Fibroblast of peridontal ligament (primary cell): ENCODE results near the gene AMZ2.
"Not testable (repeated sequence)": the region's sequence is repeated elsewhere in the genome, so short reads cannot be mapped to it uniquely, and the experiment has no call there.

Experiments
- DNase-seq: peaks from one replicate; pipeline ENCODE4 v3.0.0-alpha.2; 2010; ENCODE audit errors: extremely low read depth

The AMZ2 gene

DNA sequence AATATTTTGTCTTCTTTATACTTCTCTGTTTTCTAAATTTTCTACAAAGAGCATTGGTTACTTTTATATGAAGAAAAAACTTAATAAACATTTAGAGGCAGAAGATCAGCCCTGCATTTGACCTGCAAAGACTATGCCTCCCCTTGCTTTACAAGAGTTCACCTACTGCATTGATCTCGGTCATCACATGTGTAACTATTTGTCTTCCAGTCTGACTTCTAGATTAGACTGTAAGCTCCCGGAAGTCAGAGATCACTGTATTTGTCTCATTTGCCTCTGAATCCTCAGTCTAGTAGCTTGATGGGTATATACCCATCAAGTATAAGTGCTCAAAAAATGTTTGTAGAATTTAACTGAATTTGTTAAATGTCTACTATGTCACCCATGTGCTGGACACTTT lies 27.7 kb upstream of the AMZ2 start:
- not testable (repeated sequence) for DNase-seq

DNA sequence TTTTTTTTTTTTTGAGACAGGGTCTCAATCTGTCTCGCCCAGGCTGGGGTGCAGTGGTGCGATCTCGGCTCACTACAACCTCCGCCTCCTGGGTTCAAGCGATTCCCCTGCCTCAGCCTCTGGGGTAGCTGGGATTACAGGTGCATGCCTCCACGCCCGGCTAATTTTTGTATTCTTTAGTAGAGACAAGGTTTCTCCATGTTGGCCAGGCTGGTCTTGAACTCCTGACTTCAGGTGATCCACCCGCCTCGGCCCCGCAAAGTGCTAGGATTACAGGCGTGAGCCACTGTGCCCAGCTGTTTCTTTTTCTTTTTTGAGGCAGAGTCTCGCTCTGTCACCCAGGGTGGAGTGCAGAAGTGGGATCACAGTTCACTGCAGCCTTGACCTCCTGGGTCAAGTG lies 27.1 kb upstream of the AMZ2 start:
- not testable (repeated sequence) for DNase-seq

DNA sequence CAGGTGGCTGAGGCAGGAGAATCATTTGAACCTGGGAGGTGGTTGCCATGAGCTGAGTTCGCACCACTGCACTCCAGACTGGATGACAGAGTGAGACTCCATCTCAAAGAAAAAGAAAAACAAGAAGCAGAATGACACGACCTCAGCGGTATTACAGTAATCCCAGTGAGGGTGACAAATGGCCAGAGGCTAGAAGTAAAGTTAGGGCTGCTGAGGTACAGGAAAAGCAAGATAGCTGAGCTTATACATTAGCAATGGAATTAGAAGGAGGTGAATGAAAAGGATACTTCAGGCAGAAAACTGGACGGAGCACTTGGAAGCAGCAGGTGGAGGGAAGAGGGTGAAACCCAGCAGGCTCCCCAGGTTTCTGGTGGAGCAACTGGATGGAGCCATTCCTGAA lies 26.1 kb upstream of the AMZ2 start:
- DNase-seq = no peak

DNA sequence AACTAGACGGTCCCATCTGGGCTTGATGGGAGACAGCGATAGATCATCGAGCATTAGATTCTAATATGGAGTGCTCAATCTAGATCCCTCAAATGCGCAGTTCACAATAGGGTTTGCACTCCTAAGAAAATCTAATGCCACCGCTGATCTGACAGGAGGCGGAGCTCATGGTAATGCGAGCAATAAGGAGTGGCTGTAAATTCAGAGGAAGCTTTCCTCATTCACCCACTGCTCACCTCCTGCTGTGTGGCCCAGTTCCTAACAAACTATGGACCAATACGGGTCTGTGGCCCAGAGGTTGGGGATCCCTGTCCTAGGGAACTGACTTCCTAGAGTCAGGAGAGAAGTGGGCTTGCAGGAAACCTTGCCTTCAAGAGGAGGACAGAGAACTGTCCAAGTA lies 25.2 kb upstream of the AMZ2 start:
- no peak for DNase-seq

DNA sequence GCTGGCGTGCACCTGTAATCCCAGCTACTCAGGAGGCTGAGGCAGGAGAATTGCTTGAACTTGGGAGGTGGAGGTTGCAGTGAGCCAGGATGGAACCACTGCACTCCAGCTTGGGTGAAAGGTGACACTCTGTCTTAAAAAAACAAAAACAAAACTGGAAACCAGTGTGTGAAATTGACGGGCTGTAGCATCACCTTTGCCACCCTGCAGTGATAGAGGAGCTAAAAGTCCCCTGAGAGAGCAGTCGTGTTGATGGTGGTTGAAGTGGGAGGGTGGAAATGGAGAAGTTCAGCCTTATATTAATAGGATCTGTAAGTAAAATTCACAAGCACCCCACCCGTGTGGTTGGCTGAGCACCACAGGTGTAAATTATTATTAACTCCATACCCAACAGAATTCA lies 22.8 kb upstream of the AMZ2 start:
- DNase-seq = not testable (repeated sequence)

DNA sequence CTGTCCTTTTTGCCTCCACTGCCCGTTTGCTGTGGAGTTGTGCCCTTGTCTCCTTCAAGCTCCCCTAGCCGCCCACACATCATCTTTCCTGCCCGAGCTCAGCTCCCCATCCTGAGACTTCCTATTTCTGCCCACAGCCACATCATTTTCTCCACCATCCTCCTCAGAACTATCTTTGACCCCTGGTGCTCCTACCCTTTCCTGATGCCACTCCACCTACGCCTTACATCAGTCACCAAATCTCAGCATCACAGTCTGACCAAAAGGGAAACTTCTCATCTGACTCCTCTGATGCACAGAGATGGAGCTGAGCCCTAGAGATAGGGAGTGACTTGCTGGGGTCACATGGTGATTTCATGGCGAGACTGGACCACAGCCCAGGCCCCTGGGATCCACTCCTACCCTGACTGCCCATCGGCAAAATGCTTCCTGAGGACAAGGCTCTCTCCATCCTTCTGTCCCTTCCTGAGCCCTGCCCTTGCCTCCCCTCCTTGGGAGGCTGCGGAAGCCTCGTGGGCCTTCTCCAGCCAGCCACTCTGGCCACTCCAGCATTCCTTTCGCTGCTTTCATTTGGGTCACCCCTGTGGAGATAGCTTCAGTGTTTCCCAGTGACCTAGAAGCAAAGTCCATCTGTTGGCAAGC lies 19.7 kb upstream of the AMZ2 start:
- DNase-seq = not testable (repeated sequence)

DNA sequence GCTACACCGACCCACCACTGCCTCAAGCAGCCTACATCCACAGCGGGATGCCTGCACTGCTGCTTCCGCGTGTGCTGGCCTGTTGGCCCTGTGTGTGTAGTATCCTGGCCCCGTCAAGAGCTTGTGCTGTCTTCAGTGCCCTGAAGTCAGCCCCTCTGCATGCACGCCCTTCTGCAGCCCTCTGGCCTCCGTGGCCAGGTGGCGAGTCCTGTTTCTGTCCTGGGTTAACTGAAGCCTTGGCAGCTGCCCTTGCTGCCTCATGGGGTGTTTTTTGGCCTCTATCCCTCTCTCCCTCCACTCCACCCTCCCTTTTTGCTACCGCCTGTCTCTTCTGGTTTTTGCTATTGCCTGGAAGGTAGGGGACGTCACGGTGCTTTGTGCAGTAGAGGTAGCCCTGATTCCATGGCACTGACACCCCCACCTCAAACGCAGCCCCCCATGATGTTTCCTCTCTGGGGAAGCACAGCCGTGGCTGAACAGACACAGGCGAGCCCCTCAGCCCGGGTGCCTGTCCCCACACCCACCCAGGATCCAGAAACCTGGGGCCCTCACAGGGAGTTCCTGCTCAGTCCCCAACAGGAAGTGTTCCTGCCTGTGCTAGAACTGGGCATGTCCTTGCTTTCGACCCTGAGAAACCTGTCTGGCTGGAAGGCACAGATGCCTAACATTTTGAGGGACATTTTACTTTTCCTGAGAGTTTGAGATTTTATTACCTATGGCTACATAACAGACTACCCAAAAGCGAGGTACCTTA lies 18.8 kb upstream of the AMZ2 start:
- no peak for DNase-seq

DNA sequence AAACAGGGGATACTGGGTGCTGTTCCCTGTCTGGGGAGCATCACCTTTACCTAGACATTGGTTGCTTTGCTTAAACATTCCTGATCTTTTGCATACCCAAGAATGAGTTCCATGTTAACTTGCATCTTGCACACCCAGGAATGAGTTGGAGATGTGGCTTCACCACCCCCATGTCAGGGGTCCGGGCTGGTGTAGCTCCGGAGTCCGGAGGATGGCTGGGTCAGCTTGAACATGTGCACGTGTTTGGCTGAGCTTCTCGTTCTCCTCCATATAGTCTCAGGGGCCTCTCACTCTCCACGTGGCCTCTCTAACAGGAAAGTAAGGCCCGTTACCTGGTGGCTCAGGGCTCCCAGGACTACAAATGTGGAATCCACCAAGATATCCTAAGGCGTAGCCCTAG lies 18.2 kb upstream of the AMZ2 start:
- no peak for DNase-seq

DNA sequence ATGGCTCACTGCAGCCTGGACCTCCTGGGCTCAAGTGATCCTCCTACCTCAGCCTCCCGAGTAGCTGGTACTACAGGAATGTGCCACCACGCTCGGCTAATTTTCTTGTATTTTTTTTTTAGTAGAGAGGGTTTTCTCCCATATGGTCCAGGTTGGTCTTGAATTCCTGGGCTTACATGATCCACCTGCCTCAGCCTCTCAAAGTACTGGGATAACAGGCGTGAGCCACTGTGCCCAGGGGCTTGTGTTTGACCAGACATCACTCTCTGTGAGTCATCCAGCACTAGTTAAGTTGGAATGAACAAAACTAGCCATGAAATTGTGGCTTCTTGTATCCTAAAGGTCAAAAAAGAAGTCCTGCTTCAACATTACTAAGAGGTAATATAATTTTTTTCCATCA lies 16.7 kb upstream of the AMZ2 start:
- DNase-seq = not testable (repeated sequence)

DNA sequence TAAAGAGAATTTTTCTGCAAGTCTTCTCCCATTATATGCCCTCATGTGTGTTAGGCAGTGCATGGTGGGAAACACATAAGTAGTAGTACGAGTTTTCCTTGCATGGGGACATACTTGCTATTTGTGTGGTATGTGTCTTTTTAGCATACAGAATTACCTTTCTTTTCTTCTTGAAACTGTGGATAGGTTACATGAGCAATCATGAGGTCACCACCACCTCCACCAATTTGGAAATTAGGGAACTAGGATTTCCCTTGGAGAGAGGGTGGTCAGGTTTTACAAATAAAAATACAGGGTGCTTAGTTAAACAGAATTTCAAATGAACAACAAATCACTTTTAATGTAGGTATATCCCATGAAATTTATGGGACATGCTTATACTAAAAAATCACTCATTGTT lies 16.3 kb upstream of the AMZ2 start:
- DNase-seq = no peak

DNA sequence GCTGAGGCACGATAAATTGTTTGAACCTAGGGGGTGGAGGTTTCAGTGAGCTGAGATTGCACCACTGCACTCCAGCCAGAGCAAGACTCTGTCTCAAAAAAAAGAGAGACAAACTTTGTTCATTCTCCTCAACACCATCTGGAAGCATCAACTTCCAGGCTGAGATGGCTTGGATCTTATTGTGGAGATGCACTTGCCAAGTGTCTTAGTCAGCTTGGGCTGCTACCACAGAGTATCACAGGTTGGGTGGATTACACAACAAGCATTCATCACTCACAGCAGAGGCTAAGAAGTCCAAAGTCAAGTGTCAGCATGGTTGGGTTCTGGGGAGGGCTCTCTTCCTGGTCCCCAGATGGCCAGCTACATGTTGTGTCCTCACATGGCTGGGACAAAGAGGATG lies 15.1 kb upstream of the AMZ2 start:
- DNase-seq = peak; percentile 74

DNA sequence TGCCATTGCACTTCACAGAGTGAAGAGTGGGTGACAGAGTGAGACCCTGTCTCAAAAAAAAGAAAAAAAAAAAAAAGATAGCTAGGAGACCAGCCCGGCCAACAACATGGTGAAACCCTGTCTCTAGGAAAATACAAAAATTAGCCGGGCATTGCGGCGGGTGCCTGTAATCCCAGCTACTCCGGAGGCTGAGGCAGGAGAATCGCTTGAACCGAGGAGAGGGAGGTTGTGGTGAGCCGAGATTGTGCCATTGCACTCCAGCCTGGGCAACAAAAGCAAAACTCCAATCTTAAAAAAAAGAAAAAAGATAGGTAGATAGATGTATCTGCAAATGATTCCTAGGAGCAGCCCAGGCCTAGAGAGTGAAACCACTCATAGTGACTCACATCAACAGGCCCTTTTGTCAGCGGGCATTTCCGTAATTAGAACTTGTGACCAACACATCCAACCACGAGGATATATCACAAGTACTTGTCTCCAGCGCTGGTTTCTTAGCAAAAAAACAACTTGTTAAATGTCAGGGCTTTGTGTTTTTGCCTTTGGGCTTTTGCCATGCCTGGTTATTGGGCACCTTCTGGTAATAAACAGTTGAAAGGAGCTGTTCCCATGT lies 13.0 kb upstream of the AMZ2 start:
- DNase-seq = peak; percentile 87

DNA sequence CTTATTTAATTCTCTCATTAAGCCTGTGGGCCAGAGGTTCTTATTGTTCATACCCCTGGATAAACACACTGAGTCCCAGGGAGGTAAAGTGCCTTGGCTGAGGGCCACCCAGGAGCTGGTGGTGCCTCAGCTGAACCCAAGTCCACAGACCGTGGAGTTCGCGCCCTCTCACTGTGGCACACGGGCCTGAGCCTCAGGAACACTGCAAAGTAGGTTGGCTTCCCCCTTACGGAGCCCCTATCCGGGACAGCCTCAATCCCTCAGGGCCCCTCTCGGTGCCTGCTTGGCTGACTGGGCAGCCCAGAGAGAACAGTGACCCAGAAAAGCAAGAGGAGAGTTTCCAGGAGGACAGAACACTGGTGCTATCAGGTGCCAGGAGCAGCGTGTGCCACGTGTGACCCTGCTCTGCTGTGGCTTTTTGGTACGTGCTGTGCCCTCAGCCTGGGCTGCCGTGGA lies 12.5 kb upstream of the AMZ2 start:
- not testable (repeated sequence) for DNase-seq

DNA sequence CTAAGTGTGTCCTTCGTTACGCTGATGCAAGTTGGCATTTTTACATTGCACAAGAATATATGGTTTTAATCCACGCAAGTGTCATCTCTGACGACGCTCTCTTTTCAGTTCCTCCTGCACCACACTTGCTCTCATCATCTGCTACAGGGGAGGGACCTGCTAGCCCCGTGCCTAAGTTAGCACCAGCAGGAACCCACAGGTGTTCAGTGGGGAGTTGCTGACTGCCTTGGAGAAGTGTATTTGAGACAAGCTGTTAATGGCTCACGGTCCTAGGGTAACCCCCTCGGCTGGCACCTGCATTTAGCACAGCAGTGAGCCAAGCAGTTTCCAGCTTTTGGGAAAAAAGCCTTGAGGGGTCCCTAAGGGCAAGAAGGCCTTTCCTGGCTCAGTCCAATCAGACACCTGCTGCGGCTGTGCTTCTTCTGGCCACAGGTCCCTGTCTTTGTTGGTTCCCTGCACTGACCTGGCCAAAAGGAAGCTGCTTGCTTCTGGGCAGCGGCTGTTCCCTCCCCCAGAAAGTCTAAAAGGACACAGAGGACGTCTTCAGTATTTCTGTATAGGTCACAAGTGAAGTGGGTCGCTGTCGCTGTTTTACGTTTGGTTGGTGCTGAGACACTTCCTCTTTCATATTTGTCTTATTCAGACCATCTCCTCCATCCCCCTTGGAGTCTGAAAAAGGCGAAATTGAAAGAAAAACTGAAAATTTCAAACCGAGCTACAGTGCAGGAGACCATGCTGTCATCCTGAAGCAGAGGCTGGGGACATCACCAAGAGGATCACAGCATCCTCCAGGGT lies 10.3 kb upstream of the AMZ2 start:
- DNase-seq = not testable (repeated sequence)

DNA sequence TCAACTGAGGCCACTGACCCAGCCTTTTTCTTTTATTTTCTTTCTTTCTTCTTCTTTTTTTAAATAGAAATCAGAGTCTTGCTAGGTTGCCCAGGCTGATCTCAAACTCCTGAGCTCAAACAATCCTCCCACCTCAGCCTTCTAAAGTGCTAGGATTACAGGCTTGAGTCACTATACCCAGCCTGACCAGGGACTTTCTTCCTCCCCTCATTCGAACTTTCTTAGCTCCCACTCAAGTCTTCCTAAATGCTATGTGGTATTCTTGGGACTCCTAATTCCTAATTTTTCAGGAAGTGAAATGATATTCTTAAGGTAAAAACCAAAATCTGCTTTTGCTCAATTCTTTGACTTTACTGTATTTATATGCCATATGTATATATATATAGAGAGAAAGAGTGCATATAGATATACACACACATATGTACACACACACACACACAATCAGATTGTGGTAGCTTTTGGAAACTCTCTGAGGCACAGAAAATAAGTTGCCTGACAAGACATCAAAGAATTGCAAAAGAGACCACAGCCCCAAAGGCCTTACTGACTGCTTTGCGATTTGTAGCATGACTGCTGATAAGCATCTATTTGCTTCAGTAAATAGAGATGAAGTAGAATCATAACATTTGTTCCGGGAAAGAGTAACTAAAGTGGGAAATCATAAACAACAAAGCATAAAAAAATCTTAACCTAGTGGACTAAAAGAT lies 9.5 kb upstream of the AMZ2 start:
- DNase-seq = no peak

DNA sequence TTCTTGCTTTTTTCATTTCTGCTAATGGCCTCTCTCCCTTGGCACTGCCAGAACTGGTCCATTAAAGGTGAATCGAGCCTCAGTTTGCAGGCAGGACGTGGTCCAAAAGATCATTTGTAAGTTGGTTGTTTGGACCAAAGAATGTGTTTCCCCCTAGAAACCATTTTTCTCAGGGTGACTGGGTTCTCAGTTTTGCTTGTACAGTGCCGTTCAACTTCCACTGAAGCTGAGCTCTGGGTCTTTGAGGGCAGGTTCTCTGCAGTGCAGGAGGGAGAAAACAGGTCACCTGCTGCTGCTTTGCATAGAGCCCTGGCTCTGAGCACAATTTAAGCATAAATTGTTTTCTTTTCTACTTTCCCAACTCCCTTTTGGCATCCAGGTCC lies 9.0 kb upstream of the AMZ2 start:
- no peak for DNase-seq

DNA sequence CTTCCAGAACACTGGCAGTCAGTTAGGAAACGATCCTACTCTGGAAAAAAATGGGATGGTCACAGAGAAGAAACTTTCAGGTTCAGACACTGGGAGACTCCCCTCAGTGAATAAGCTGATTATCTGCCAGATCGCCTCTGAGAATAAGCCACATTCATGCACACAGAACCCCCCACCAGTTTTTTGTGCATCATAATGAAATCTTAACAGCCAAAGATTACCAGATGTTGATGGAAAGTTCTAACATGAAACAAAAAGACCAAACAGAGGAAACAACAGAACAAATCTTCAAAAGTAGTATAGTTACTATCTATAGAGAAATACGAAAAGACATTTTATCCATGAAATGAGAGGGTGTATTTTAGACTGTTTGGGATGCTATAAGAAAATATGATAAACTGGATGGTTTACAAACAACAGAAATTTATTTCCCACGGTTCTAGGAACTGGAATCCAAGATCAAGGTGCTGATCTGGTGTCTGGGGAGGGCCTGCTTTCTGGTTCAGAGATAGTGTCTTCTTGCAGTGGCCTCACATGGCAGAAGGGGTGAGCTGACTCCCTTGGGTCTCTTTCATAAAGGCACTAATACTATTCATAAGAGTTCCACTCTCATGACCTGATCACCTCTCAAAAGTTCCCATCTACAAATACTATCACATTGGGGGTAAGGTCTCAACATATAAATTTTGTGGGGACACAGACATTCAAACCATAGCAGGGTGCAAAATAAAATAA lies 8.0 kb upstream of the AMZ2 start:
- no peak for DNase-seq

DNA sequence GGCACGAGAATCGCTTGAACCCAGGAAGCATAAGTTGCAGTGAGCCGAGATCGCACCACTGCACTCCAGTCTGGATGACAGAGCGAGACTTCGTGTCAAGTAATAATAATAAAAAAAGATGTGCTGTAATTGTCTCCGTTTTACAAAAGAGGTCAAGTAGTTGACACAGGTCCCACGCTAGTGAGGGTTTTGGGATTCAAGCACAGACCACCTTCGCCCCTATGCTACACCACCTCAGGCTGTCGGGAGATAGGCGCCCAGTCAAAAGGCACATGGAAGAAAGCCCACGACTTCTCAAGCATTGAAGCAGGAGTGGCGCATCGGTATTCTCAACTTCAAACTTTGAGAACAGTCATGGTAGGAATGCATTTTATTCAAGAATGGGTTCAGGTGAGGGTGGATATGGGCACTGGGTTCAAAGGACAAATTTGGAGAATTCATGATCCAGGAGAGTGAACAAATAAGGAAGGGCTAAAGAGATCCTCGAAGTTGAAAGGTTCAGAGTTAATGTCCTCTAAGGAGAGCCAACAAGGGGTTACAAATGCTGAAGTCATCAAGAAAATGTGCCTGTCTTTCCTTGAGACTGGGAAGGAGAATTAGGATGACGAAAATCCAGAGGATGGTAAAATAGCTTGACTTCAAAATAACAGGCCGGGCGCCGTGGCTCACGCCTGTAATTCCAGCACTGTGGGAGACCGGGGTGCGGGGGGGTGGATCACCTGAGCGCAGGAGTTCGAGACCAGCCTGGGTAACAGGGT lies 1.4 kb upstream of the AMZ2 start:
- no peak for DNase-seq

DNA sequence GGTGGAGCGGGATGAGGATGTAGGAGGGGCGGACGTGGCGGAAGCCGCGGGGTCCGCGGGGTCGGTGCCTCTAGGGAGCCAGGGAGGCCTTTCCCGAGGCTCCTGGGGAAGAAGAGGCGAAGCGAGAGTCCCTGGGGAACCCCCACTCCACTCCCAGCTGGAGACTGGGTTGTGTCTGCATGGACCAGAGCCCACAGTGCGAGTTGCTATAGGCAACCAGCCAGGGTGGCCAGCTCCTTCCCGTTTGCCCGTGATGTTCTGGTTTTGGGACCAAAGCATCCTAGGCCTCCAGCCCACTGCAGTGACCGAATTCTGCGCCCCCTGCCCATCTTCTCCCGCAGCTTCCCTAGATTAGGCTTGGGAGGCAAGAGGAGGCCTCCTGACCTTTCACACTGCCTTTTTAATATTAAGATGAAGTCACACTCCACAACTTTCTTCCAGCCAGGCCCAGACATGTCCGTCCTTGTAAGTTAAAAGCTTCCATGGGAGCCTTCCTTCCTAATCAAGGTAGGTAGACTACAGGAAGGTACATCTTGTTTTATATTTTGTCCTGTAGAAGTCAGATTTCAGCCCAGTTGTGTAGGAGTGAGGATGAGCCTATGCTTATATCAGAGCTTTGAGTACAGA lies 469 bp downstream of the AMZ2 start:
- peak; percentile 77 for DNase-seq

DNA sequence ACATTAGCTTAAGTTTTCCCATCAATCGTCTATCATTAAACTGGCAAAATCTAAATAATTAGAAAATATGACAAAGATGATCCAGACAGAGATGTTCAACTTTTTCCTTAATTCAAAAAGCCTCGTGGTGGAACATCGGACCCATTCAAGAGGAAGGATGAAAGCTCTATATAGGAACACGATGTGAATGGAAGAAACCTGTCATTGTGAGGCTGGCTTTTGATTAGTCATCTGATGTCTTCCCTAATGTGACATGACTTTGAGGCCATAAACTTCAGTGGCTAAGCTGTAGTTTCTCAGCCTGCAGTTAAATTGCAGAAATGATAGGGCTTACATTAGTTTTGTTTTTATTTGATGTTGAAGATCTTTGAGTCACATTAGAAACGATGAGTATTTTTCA lies 1.0 kb downstream of the AMZ2 start:
- DNase-seq = no peak
